GM10248 (cell line): ENCODE data around the gene RIC3.

Experiments
- CTCF ChIA-PET: fragments of 300-600 bp; sonication (Branson Sonifier 250); formaldehyde crosslinking; extraction: SDS; loops from one replicate; lab custom pipeline; 2021; ENCODE audit warnings: antibody characterized with exemption; lab: Yijun Ruan, JAX
- POLR2A ChIA-PET: fragments of 350-650 bp; sonication (Branson Sonifier 250); formaldehyde crosslinking; extraction: SDS; loops from one replicate; lab custom pipeline; 2020; ENCODE audit warnings: antibody characterized with exemption; lab: Yijun Ruan, JAX
- DNase-seq: peaks from one replicate; pipeline ENCODE4 v3.0.0; 2012; ENCODE audit errors: extremely low spot score
- TF ChIP-seq, protein P1 (sequence below): IDR thresholded peaks from 2 replicates; pipeline ENCODE4 v1.5.1; 2012; ENCODE audit warnings: mild to moderate bottlenecking, low read depth; ENCODE audit errors: extremely low read depth, missing control alignments, control extremely low read depth

RIC3 gene

DNA sequence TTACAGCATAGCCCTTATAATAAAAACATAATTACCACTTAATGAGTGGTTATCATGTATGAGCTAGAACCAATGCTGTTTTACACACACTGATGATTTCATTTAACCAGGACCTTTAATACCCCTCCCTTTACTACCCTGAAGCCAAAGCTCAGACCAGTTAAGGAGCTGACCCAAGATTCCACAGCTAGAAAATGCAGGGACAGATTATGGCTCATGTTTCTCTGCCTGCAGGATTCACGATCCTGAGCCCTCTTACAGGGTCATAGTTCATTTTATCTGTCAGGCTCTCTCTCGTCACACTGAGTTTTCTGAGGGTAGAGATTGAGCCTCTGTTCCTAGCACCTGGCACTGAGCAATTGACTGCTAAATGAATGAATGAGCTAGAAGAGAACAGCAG lies 60.4 kb downstream of the RIC3 start:
- ChIA-PET CTCF (interaction anchor here (1.4 to 5.9 kb wide), 6 partner anchors 9 to 102 kb away, joined by 4 to 52 read pairs (median 5); no protein-coding TSS in a partner anchor), POLR2A (no interaction called here)
- DNase-seq = no peak
- TF ChIP-seq, protein P1, sequence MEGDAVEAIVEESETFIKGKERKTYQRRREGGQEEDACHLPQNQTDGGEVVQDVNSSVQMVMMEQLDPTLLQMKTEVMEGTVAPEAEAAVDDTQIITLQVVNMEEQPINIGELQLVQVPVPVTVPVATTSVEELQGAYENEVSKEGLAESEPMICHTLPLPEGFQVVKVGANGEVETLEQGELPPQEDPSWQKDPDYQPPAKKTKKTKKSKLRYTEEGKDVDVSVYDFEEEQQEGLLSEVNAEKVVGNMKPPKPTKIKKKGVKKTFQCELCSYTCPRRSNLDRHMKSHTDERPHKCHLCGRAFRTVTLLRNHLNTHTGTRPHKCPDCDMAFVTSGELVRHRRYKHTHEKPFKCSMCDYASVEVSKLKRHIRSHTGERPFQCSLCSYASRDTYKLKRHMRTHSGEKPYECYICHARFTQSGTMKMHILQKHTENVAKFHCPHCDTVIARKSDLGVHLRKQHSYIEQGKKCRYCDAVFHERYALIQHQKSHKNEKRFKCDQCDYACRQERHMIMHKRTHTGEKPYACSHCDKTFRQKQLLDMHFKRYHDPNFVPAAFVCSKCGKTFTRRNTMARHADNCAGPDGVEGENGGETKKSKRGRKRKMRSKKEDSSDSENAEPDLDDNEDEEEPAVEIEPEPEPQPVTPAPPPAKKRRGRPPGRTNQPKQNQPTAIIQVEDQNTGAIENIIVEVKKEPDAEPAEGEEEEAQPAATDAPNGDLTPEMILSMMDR = no peak

DNA sequence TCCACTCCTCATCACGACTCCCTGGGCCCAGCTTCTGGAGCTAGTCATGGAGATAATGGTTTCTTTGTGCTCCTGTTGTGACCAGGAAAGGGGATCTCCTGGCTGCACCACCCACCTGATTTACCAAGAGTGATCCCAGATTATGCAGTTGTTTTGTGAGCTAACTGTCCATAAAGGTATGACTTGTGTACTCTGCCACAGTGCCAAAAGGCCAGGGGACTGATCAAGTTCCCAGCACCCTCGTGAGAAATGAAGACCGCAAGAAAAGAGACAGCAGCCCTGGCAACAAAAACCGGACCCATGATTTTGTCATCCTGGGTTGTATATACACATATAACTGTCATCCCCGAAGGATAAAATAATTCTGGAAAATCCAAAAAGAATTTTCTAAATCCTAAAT lies 61.2 kb downstream of the RIC3 start:
- ChIA-PET POLR2A (no interaction called here), CTCF (interaction anchor here (0.6 to 5.9 kb wide), 7 partner anchors 8 to 74 kb away, joined by 3 to 52 read pairs (median 4); no protein-coding TSS in a partner anchor)
- TF ChIP-seq, protein P1 = no peak
- DNase-seq = no peak

DNA sequence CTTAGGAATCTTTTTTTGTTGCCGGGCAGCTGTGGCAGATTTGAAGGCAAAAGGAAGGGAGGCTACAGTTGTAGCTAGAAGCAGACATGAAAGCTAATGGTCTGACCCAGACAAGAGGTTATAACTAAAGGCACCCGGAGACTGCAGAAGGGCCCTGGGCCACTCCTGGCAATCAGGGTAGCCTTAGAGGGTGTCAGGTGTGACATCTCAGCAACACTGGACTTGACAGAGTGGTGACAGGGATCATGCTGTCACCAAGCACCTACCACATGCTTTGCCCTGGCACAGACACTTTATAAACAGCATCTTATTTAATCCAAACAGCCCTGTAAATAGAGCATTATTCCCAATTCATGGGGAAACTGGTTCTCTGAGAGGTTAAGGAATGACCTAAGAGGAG lies 62.1 kb downstream of the RIC3 start:
- TF ChIP-seq, protein P1 = no peak
- POLR2A ChIA-PET = no interaction called here
- DNase-seq = no peak
- CTCF ChIA-PET = interaction anchor here (1.1 to 5.9 kb wide), 6 partner anchors 7 to 100 kb away, joined by 3 to 52 read pairs (median 5); no protein-coding TSS in a partner anchor

DNA sequence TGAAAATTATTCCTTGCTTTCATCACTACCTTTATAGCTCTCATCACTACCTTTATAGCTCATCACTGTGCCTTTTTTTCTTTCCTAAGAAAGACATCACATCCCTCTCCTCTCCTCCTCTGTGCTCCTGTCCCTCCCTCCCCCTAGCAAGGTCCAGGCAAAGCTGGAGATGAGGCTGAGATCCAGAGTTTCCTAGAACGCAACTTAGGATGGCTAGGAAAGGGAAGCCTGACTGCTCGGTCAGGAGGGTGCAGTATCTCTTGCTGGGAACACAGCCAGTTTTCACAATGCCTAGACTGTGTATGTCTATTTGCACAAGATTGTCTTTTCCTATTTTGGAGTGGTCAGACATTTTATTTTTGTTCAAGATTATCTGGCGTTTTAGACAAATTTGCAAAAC lies 63.2 kb downstream of the RIC3 start:
- ChIA-PET POLR2A (no interaction called here), CTCF (no interaction called here)

DNA sequence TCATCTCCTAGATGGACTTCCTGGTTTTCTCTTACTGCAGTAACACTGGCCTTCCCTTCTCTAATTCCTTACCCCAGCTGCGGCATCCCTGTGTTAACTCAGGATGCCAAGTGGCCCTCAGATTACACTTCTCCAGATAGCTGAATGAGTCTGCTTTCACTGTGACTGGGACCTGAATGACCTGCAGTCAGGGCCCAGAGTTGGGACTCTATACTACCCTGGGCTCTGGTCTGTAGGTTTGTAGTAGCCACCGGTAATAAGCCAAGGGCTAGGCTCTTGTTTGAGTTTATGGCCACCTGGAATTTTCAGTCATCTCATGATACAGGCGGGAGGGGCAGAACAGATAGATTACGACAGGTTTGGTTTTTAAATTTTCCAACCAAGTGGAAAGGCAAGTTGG lies 63.7 kb downstream of the RIC3 start:
- TF ChIP-seq, protein P1 = no peak
- DNase-seq = no peak
- ChIA-PET POLR2A (no interaction called here), CTCF (no interaction called here)

More for the DNA sequence above, 63.2 kb downstream of the RIC3 start:
- TF ChIP-seq, protein P1 = no peak
- DNase-seq = no peak

DNA sequence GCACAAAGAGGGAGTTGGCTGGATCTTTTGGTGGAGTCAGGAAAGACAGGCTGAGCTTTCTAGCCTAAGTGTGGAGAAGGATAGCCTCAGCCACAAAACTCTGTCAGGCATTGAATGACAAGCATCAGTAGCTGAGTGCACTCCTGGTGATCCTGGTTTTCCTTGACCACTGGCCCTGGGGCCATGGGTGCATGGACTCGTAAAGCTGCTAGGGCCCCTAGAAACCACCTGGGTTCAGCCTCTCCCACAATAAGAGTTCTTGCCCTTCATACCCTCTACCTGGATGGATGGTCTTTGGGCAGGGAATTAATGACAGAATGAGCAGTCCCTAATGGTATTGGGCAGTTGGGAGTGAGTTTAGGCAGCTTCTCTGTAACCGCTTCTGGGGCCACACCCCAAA lies 64.9 kb downstream of the RIC3 start:
- no peak for DNase-seq
- ChIA-PET POLR2A (no interaction called here), CTCF (interaction anchor here (10.0 to 19.1 kb wide), 3 partner anchors 14 to 97 kb away, joined by 124 to 408 read pairs (median 275); no protein-coding TSS in a partner anchor)
- TF ChIP-seq, protein P1 = no peak

DNA sequence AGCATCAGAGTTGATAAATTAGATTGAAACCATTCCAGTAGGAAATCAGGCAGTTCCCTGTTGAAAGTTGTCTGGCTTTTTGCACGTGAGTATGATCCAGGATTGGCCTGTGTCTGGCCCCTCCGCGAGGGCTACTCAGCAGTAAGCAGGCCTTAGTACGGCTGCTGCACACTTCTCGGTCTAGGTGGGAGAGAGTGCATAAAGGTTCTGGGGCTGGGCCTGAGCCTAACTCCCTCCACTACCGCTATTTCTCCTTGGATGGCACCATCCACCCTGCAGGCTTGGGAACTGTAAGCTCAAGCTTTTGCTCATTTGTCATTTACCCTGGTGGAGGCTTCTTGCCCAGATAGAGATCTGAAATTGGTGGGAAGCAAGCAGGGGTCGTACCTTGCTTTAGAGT lies 65.9 kb downstream of the RIC3 start:
- CTCF ChIA-PET = interaction anchor here (1.2 to 19.1 kb wide), 4 partner anchors 13 to 116 kb away, joined by 3 to 408 read pairs (median 200); partner anchors contain the start of gene EIF3F
- TF ChIP-seq, protein P1 = no peak
- no peak for DNase-seq
- POLR2A ChIA-PET = no interaction called here
